ENCODE results near the gene PLXDC1. TPM values are rescaled to one million over a fixed set of nuclear protein-coding genes. Genes with fewer than 3 reads are reported as not detected.

Gene PLXDC1
- total RNA-seq, 1 experiment from 2014 or later, result not detected

DNA sequence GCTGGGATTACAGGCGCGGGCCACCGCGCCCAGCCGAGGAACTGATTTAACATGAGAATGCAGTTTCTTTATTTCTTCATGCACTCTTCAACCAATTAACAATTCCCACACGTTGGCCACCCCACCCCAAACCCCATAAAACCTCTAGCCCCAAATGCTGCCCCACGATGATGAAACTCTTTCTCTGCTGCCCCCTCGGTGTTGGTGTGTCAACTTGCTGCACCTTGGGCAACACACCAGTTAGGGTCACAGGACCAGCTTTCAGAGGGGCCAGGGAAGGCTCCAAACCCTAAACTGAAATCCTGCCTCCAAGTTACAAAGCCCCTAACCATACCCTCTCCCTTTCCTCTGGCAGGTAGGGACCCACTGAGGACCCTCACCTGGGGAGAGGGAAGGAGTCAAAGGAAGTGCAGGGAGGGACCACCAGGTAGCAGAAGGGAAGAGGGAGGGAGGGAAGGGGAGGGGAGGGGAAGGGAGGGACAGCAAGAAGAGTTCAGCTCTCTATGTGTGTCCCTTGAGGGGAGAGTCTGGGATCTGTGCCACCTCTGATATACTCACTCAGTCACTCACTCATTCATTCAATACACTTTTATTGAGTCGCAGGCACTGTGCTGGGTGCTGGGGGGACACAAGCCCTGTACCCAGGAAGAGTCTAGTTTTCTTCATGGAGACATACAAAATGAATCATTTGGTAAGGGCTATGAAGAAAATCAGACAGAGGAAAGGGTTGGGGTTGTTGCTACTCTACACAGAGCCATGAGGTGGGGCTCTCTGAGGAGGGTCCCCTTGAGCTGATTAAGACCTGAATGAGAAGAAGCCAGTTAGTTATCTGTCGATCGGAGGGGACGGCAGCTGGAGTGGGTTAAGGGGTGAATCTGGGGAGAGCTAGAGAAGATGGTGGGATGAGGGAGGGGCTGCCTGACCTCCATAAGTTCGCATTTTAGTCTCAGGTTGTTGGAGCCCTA is 3.9 kb downstream of the PLXDC1 start:
- TF ChIP-seq, protein P1, sequence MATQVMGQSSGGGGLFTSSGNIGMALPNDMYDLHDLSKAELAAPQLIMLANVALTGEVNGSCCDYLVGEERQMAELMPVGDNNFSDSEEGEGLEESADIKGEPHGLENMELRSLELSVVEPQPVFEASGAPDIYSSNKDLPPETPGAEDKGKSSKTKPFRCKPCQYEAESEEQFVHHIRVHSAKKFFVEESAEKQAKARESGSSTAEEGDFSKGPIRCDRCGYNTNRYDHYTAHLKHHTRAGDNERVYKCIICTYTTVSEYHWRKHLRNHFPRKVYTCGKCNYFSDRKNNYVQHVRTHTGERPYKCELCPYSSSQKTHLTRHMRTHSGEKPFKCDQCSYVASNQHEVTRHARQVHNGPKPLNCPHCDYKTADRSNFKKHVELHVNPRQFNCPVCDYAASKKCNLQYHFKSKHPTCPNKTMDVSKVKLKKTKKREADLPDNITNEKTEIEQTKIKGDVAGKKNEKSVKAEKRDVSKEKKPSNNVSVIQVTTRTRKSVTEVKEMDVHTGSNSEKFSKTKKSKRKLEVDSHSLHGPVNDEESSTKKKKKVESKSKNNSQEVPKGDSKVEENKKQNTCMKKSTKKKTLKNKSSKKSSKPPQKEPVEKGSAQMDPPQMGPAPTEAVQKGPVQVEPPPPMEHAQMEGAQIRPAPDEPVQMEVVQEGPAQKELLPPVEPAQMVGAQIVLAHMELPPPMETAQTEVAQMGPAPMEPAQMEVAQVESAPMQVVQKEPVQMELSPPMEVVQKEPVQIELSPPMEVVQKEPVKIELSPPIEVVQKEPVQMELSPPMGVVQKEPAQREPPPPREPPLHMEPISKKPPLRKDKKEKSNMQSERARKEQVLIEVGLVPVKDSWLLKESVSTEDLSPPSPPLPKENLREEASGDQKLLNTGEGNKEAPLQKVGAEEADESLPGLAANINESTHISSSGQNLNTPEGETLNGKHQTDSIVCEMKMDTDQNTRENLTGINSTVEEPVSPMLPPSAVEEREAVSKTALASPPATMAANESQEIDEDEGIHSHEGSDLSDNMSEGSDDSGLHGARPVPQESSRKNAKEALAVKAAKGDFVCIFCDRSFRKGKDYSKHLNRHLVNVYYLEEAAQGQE (IDR thresholded peaks at IDR 0.05; ENCODE audit: insufficient read depth in 1 of 2, low read depth in 2 of 2, low read length in 1 of 2), result no peak
- no peak for TF ChIP-seq TCF7L2 (IDR thresholded peaks at IDR 0.05; ENCODE audit: low read depth, low read length)
- TF ChIP-seq SIN3A (IDR thresholded peaks at IDR 0.05; ENCODE audit: borderline replicate concordance, insufficient read depth, low read depth, low read length), result no peak
- TF ChIP-seq, protein P2, sequence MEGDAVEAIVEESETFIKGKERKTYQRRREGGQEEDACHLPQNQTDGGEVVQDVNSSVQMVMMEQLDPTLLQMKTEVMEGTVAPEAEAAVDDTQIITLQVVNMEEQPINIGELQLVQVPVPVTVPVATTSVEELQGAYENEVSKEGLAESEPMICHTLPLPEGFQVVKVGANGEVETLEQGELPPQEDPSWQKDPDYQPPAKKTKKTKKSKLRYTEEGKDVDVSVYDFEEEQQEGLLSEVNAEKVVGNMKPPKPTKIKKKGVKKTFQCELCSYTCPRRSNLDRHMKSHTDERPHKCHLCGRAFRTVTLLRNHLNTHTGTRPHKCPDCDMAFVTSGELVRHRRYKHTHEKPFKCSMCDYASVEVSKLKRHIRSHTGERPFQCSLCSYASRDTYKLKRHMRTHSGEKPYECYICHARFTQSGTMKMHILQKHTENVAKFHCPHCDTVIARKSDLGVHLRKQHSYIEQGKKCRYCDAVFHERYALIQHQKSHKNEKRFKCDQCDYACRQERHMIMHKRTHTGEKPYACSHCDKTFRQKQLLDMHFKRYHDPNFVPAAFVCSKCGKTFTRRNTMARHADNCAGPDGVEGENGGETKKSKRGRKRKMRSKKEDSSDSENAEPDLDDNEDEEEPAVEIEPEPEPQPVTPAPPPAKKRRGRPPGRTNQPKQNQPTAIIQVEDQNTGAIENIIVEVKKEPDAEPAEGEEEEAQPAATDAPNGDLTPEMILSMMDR (IDR thresholded peaks at IDR 0.05), result no peak
- TF ChIP-seq POLR2AphosphoS5 (IDR thresholded peaks at IDR 0.05; ENCODE audit: low read depth, low read length), result no peak
- intact Hi-C loops (cut with micrococcal nuclease; ENCODE audit: unreplicated experiment) (no loop called here), in situ Hi-C loops (cut with HindIII; ENCODE audit: low pct_unique_long_range_greater_than_20kb, low sequenced_read_pairs) (no loop called here)
- no peaks in the 10 kb centered on the region for H3K36me3 ChIP-seq (ENCODE audit: control insufficient read depth, insufficient read depth, low read length)
- H3K27me3 ChIP-seq (ENCODE audit: control insufficient read depth, insufficient read depth, low read length), result no peaks in the 10 kb centered on the region
- CTCF ChIA-PET, result interaction anchor here (0.7 kb wide), 1 partner anchor 31 kb away, joined by 11 read pairs; no protein-coding TSS in a partner anchor
- H3K27ac ChIP-seq (ENCODE audit: low read length), result no peak overlapping the region
- ATAC-seq, result no peak
- POLR2A ChIA-PET, result no interaction called here
- peaks cover 4% of the 10 kb centered on the region; the same call in 1 of the 2 replicates for H3K4me1 ChIP-seq (ENCODE audit: control insufficient read depth, insufficient read depth, low read length)
- no peak overlapping the region for H3K4me3 ChIP-seq (ENCODE audit: low read depth in 2 of 2, low read length in 2 of 2)
- H3K9me3 ChIP-seq (ENCODE audit: control insufficient read depth, insufficient read depth, low read depth, low read length), result no peaks in the 10 kb centered on the region
- BruUV-seq (replicated peaks), result no TSS peak
- DNase-seq (ENCODE audit: low read depth, low spot score), result no peak

DNA sequence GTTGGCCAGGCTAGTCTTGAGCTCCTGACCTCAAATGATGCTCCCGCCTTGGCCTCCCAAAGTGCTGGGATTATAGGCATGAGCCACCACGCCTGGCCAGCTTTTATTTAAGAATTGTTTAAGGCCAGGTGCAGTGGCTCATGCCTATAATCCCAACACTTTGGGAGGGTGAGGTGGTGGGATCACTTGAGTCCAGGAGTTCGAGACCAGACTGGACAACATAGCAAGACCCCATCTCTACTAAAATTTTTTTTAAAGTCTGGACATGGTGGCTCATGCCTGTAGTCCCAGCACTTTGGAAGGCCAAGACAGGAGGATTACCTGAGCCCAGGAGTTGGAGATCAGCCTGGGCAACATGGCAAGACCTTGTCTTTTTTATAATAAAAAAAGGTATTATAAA is 5.2 kb downstream of the PLXDC1 start:
- in situ Hi-C loops (cut with HindIII; ENCODE audit: low pct_unique_long_range_greater_than_20kb, low sequenced_read_pairs) (no loop called here), intact Hi-C loops (cut with micrococcal nuclease; ENCODE audit: unreplicated experiment) (no loop called here)
- ChIA-PET CTCF (no interaction called here), POLR2A (no interaction called here)
- BruUV-seq (replicated peaks), result no TSS peak
- no peak for ATAC-seq
- H3K9me3 ChIP-seq (ENCODE audit: control insufficient read depth, insufficient read depth, low read depth, low read length), result no peaks in the 10 kb centered on the region
- H3K27me3 ChIP-seq (ENCODE audit: control insufficient read depth, insufficient read depth, low read length), result no peaks in the 10 kb centered on the region
- no peak overlapping the region for H3K4me3 ChIP-seq (ENCODE audit: low read depth in 2 of 2, low read length in 2 of 2)
- no peak for DNase-seq (ENCODE audit: low read depth, low spot score)
- no peak for TF ChIP-seq TCF7L2 (IDR thresholded peaks at IDR 0.05; ENCODE audit: low read depth, low read length)
- no peak for TF ChIP-seq SIN3A (IDR thresholded peaks at IDR 0.05; ENCODE audit: borderline replicate concordance, insufficient read depth, low read depth, low read length)
- no peaks in the 10 kb centered on the region for H3K4me1 ChIP-seq (ENCODE audit: control insufficient read depth, insufficient read depth, low read length)
- no peak overlapping the region for H3K27ac ChIP-seq (ENCODE audit: low read length)
- H3K36me3 ChIP-seq (ENCODE audit: control insufficient read depth, insufficient read depth, low read length), result no peaks in the 10 kb centered on the region

DNA sequence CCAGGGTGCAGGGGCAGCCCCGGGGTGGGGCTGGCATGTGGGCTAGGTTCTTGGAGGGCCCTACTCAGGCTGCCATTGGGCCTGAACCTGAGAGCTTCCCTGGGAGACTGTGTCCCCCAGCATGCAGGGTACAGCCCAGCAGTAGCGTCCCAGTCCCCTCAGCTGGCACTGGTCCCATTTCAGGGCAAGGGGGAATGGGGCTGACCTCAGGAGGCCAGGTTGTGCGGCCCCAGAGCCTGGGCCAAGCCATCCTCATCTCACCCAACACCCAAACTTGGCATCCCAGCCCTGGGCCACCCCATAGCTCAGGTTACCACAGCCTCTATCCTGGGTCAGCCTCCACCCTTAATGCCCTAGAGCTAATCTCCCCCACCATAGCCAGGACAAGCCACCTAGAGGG is 6.3 kb downstream of the PLXDC1 start:
- intact Hi-C loops (cut with micrococcal nuclease; ENCODE audit: unreplicated experiment) (no loop called here), in situ Hi-C loops (cut with HindIII; ENCODE audit: low pct_unique_long_range_greater_than_20kb, low sequenced_read_pairs) (no loop called here)
- TF ChIP-seq, protein P2 (IDR thresholded peaks at IDR 0.05), result no peak
- TF ChIP-seq SIN3A (IDR thresholded peaks at IDR 0.05; ENCODE audit: borderline replicate concordance, insufficient read depth, low read depth, low read length) (no peak), POLR2AphosphoS5 (IDR thresholded peaks at IDR 0.05; ENCODE audit: low read depth, low read length) (no peak), TCF7L2 (IDR thresholded peaks at IDR 0.05; ENCODE audit: low read depth, low read length) (no peak)
- TF ChIP-seq, protein P1 (IDR thresholded peaks at IDR 0.05; ENCODE audit: insufficient read depth in 1 of 2, low read depth in 2 of 2, low read length in 1 of 2), result no peak
- no peak overlapping the region for H3K27ac ChIP-seq (ENCODE audit: low read length)
- ChIA-PET POLR2A (no interaction called here), CTCF (interaction anchor here (0.7 kb wide), 1 partner anchor 72 kb away, joined by 3 read pairs; no protein-coding TSS in a partner anchor)
- H3K4me1 ChIP-seq (ENCODE audit: control insufficient read depth, insufficient read depth, low read length), result no peaks in the 10 kb centered on the region
- no peaks in the 10 kb centered on the region for H3K36me3 ChIP-seq (ENCODE audit: control insufficient read depth, insufficient read depth, low read length)
- H3K27me3 ChIP-seq (ENCODE audit: control insufficient read depth, insufficient read depth, low read length), result no peaks in the 10 kb centered on the region
- no peaks in the 10 kb centered on the region for H3K9me3 ChIP-seq (ENCODE audit: control insufficient read depth, insufficient read depth, low read depth, low read length)
- BruUV-seq (replicated peaks), result no TSS peak
- DNase-seq (ENCODE audit: low read depth, low spot score) (no peak), ATAC-seq (no peak)
- no peak overlapping the region for H3K4me3 ChIP-seq (ENCODE audit: low read depth in 2 of 2, low read length in 2 of 2)

Measured in Panc1 (cell line).